ENCODE results near the gene TCAF2. TPM values are rescaled to one million over a fixed set of nuclear protein-coding genes. Genes with fewer than 3 reads are reported as not detected.
A peak's percentile ranks its signal among the peaks of the same experiment; 100 is the strongest.
"Not testable (repeated sequence)": the region's sequence is repeated elsewhere in the genome, so short reads cannot be mapped to it uniquely, and the experiment has no call there.

Gene TCAF2
- 0.78 TPM for total RNA-seq (ENCODE audit: unreplicated experiment)
- long read RNA-seq, result 0 reads

GRCh38 chr7:143620646-143621045 lies at the start of gene TCAF2:
Gene TCAF2 (plus strand): TSS chr7:143620974.
- not testable (repeated sequence) for H3K9me3 Mint-ChIP-seq (ENCODE audit: unreplicated experiment)

GRCh38 chr7:143571501-143571900 lies 49.3 kb upstream of the TCAF2 start, which contains the start of gene CTAGE15:
Gene CTAGE15 (plus strand): TSS chr7:143571801. CDS start chr7:143571818, 17 bp downstream.
- H3K4me1 Mint-ChIP-seq (ENCODE audit: low read depth, unreplicated experiment); H3K9me3 Mint-ChIP-seq (ENCODE audit: unreplicated experiment); H3K27me3 Mint-ChIP-seq (ENCODE audit: unreplicated experiment); H3K27ac Mint-ChIP-seq (ENCODE audit: unreplicated experiment); DNase-seq; H3K36me3 Mint-ChIP-seq (ENCODE audit: unreplicated experiment); H3K4me3 Mint-ChIP-seq (ENCODE audit: unreplicated experiment): not testable (repeated sequence)

More at GRCh38 chr7:143620646-143621045, at the start of gene TCAF2:
- not testable (repeated sequence) for H3K27ac Mint-ChIP-seq (ENCODE audit: unreplicated experiment); H3K4me1 Mint-ChIP-seq (ENCODE audit: low read depth, unreplicated experiment); H3K36me3 Mint-ChIP-seq (ENCODE audit: unreplicated experiment); H3K4me3 Mint-ChIP-seq (ENCODE audit: unreplicated experiment); DNase-seq; H3K27me3 Mint-ChIP-seq (ENCODE audit: unreplicated experiment)

GRCh38 chr7:143588183-143588582 lies 32.6 kb upstream of the TCAF2 start:
- not testable (repeated sequence) for H3K27ac Mint-ChIP-seq (ENCODE audit: unreplicated experiment); H3K9me3 Mint-ChIP-seq (ENCODE audit: unreplicated experiment); H3K36me3 Mint-ChIP-seq (ENCODE audit: unreplicated experiment); H3K4me1 Mint-ChIP-seq (ENCODE audit: low read depth, unreplicated experiment); H3K4me3 Mint-ChIP-seq (ENCODE audit: unreplicated experiment); H3K27me3 Mint-ChIP-seq (ENCODE audit: unreplicated experiment); DNase-seq

- not testable (repeated sequence) for H3K36me3 Mint-ChIP-seq (ENCODE audit: unreplicated experiment); H3K4me1 Mint-ChIP-seq (ENCODE audit: low read depth, unreplicated experiment); H3K27me3 Mint-ChIP-seq (ENCODE audit: unreplicated experiment); H3K9me3 Mint-ChIP-seq (ENCODE audit: unreplicated experiment); DNase-seq; H3K4me3 Mint-ChIP-seq (ENCODE audit: unreplicated experiment); H3K27ac Mint-ChIP-seq (ENCODE audit: unreplicated experiment)
Measured at GRCh38 chr7:143589897-143590296, 30.9 kb upstream of the TCAF2 start.

- not testable (repeated sequence) for H3K4me1 Mint-ChIP-seq (ENCODE audit: low read depth, unreplicated experiment); H3K36me3 Mint-ChIP-seq (ENCODE audit: unreplicated experiment)
Measured at GRCh38 chr7:143598086-143598485, 22.7 kb upstream of the TCAF2 start.

GRCh38 chr7:143603549-143603948 lies 17.2 kb upstream of the TCAF2 start:
- H3K9me3 Mint-ChIP-seq (ENCODE audit: unreplicated experiment); H3K27ac Mint-ChIP-seq (ENCODE audit: unreplicated experiment); DNase-seq; H3K36me3 Mint-ChIP-seq (ENCODE audit: unreplicated experiment); H3K4me1 Mint-ChIP-seq (ENCODE audit: low read depth, unreplicated experiment); H3K27me3 Mint-ChIP-seq (ENCODE audit: unreplicated experiment); H3K4me3 Mint-ChIP-seq (ENCODE audit: unreplicated experiment): not testable (repeated sequence)

More at GRCh38 chr7:143598086-143598485, 22.7 kb upstream of the TCAF2 start:
- not testable (repeated sequence) for H3K4me3 Mint-ChIP-seq (ENCODE audit: unreplicated experiment); H3K9me3 Mint-ChIP-seq (ENCODE audit: unreplicated experiment); DNase-seq; H3K27ac Mint-ChIP-seq (ENCODE audit: unreplicated experiment); H3K27me3 Mint-ChIP-seq (ENCODE audit: unreplicated experiment)

GRCh38 chr7:143606088-143606487 lies 14.7 kb upstream of the TCAF2 start:
- H3K4me1 Mint-ChIP-seq (ENCODE audit: low read depth, unreplicated experiment); H3K36me3 Mint-ChIP-seq (ENCODE audit: unreplicated experiment); H3K27ac Mint-ChIP-seq (ENCODE audit: unreplicated experiment); DNase-seq; H3K4me3 Mint-ChIP-seq (ENCODE audit: unreplicated experiment); H3K9me3 Mint-ChIP-seq (ENCODE audit: unreplicated experiment); H3K27me3 Mint-ChIP-seq (ENCODE audit: unreplicated experiment): not testable (repeated sequence)

- not testable (repeated sequence) for H3K4me3 Mint-ChIP-seq (ENCODE audit: unreplicated experiment); DNase-seq; H3K27ac Mint-ChIP-seq (ENCODE audit: unreplicated experiment); H3K4me1 Mint-ChIP-seq (ENCODE audit: low read depth, unreplicated experiment); H3K9me3 Mint-ChIP-seq (ENCODE audit: unreplicated experiment); H3K36me3 Mint-ChIP-seq (ENCODE audit: unreplicated experiment); H3K27me3 Mint-ChIP-seq (ENCODE audit: unreplicated experiment)
- peak; percentile 16 for TF ChIP-seq CTCF (IDR thresholded peaks at IDR 0.05; ENCODE audit: partially characterized antibody, unreplicated experiment)
Measured at GRCh38 chr7:143615545-143615944, 5.2 kb upstream of the TCAF2 start.

GRCh38 chr7:143617204-143617603 lies 3.6 kb upstream of the TCAF2 start:
- H3K27ac Mint-ChIP-seq (ENCODE audit: unreplicated experiment); DNase-seq; H3K27me3 Mint-ChIP-seq (ENCODE audit: unreplicated experiment); H3K4me1 Mint-ChIP-seq (ENCODE audit: low read depth, unreplicated experiment); H3K9me3 Mint-ChIP-seq (ENCODE audit: unreplicated experiment); H3K36me3 Mint-ChIP-seq (ENCODE audit: unreplicated experiment); H3K4me3 Mint-ChIP-seq (ENCODE audit: unreplicated experiment): not testable (repeated sequence)

GRCh38 chr7:143620058-143620457 lies 716 bp upstream of the TCAF2 start:
- H3K27me3 Mint-ChIP-seq (ENCODE audit: unreplicated experiment); H3K9me3 Mint-ChIP-seq (ENCODE audit: unreplicated experiment): not testable (repeated sequence)

GRCh38 chr7:143621175-143621574 lies 401 bp downstream of the TCAF2 start:
- not testable (repeated sequence) for DNase-seq; H3K4me3 Mint-ChIP-seq (ENCODE audit: unreplicated experiment); H3K36me3 Mint-ChIP-seq (ENCODE audit: unreplicated experiment); H3K4me1 Mint-ChIP-seq (ENCODE audit: low read depth, unreplicated experiment); H3K9me3 Mint-ChIP-seq (ENCODE audit: unreplicated experiment); H3K27me3 Mint-ChIP-seq (ENCODE audit: unreplicated experiment); H3K27ac Mint-ChIP-seq (ENCODE audit: unreplicated experiment)

More at GRCh38 chr7:143620058-143620457, 716 bp upstream of the TCAF2 start:
- not testable (repeated sequence) for H3K4me3 Mint-ChIP-seq (ENCODE audit: unreplicated experiment); DNase-seq; H3K27ac Mint-ChIP-seq (ENCODE audit: unreplicated experiment); H3K4me1 Mint-ChIP-seq (ENCODE audit: low read depth, unreplicated experiment); H3K36me3 Mint-ChIP-seq (ENCODE audit: unreplicated experiment)

- DNase-seq; H3K36me3 Mint-ChIP-seq (ENCODE audit: unreplicated experiment); H3K4me1 Mint-ChIP-seq (ENCODE audit: low read depth, unreplicated experiment); H3K4me3 Mint-ChIP-seq (ENCODE audit: unreplicated experiment); H3K9me3 Mint-ChIP-seq (ENCODE audit: unreplicated experiment); H3K27me3 Mint-ChIP-seq (ENCODE audit: unreplicated experiment); H3K27ac Mint-ChIP-seq (ENCODE audit: unreplicated experiment): not testable (repeated sequence)
Measured at GRCh38 chr7:143622130-143622529, 1.4 kb downstream of the TCAF2 start.
